Bronchial epithelial cell (primary cell): Measurements from ENCODE around the gene PCP4L1. TPM values are rescaled to one million over a fixed set of nuclear protein-coding genes. Genes with fewer than 3 reads are reported as not detected.

ENCODE experiments used
- DNase-seq: peaks from one replicate; pipeline ENCODE4 v3.0.0-alpha.2; 2010; ENCODE audit warnings: low read depth
- FAIRE-seq: peaks from 2 replicates; lab custom pipeline; 2011; peaks lifted over from hg19 to GRCh38; lab: Jason Lieb, UNC
- H3K27me3 ChIP-seq: 2 replicates; pipeline ENCODE4 v1.5.1; 2011; ENCODE audit warnings: low read length; ENCODE audit not compliant: control insufficient read depth, insufficient read depth
- H3K36me3 ChIP-seq: 2 replicates; pipeline ENCODE4 v1.5.1; 2011; ENCODE audit warnings: low read length; ENCODE audit not compliant: control insufficient read depth, insufficient read depth
- H3K4me3 ChIP-seq: 2 replicates; pipeline ENCODE4 v1.5.1; 2011; ENCODE audit warnings: mild to moderate bottlenecking, low read depth, low read length, control low read depth
- total RNA-seq: library from RNA; depleted of rRNA; stranded (reverse); fragments of >200 nt; gene quantifications from 2 replicates; pipeline ENCODE4 v1.2.1, GENCODE V29; 2014
- TF ChIP-seq, protein P1 (sequence below): IDR thresholded peaks from 2 replicates; pipeline ENCODE4 v1.5.1; 2011; ENCODE audit warnings: mild to moderate bottlenecking, moderate library complexity, low read length, control low read depth, inconsistent platforms; ENCODE audit not compliant: insufficient read depth, severe bottlenecking

The PCP4L1 gene
- total RNA-seq, 1 donor from 2014 or later, result 0.26 TPM

DNA sequence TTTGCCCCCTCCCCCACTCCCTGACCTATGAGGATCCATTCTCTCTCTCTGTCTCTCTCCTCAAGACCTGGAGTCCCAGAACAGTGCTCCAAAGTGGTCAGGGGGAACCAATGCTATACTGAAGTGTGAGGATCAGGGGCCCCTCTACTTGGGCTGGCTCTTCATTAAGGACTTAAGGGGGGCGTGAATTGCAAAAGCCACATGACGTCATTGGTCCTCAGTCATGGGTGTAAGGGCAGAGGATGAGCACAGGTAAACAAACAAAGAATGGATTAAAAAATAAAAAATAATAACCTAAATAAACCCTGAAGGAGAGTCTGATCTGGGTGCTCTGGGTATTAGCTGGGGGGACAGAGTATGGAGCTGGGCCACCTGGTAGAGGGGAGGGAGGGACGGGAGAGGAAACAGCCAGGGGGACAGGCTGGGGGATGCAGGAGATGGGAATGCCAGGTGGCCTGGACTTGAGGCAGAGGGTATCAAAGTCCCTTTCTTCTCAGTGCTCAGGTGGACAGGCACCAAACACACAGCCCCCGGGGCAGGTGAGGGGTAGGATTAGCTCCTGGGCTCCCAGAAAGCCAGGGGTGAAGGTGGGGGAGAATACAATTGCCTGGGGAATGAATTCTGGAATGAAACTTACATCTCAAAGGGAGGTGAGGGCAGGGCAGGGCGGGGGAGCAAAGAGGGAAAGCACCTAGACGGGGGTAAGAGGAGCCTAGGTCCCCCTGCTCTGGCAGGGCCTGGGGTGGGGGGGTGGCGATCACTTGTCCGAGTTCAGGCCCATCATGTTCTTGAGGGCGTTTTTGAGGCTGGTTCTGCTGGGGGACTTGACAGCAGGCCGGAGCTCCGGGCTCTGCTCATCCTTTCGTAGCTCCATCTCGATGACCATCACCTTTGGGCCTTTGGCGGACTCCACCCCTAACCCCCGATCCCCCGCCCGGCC lies 46.7 kb downstream of the PCP4L1 start:
- TF ChIP-seq, protein P1, sequence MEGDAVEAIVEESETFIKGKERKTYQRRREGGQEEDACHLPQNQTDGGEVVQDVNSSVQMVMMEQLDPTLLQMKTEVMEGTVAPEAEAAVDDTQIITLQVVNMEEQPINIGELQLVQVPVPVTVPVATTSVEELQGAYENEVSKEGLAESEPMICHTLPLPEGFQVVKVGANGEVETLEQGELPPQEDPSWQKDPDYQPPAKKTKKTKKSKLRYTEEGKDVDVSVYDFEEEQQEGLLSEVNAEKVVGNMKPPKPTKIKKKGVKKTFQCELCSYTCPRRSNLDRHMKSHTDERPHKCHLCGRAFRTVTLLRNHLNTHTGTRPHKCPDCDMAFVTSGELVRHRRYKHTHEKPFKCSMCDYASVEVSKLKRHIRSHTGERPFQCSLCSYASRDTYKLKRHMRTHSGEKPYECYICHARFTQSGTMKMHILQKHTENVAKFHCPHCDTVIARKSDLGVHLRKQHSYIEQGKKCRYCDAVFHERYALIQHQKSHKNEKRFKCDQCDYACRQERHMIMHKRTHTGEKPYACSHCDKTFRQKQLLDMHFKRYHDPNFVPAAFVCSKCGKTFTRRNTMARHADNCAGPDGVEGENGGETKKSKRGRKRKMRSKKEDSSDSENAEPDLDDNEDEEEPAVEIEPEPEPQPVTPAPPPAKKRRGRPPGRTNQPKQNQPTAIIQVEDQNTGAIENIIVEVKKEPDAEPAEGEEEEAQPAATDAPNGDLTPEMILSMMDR, result no peak
- Histone ChIP-seq H3K36me3 (no peaks in the 10 kb centered on the region), H3K4me3 (peak overlapping the region; percentile 76), H3K27me3 (no peaks in the 10 kb centered on the region)
- DNase-seq, result peak; percentile 12
- FAIRE-seq, result no peak

DNA sequence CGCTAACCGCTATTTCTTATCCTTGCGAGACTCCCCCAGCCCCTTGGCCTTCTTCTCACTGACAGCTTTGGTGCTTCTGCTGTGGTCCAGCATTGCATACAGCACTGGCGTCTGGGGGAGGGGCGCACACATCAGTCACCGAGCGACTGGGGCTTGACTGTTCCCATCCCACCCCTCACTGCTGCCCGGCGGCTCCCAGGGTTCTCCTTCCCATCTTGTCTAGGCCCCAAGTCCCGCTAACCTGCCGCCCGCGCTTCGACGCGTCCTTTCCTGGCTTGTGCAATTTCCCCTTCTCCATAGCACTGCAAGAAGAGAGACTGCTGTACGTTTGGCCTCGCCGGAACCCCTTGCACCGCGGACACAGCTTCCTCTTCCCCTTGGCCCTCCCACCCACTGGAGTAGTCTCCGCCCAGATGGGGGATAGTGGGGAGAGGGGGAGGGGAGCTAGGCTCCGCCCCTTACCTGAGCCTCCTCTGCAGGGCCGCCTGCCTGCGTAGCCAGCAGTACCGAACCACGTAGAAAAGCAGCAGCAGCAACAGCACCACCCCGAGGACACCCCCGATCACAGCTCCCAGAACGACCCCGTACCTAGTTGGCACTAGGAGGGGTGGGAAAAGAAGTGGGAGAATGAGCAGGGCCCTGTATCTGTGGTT lies 47.4 kb downstream of the PCP4L1 start:
- H3K4me3 ChIP-seq, result peak overlapping the region; percentile 76
- TF ChIP-seq, protein P1, result peak; percentile 60

DNA sequence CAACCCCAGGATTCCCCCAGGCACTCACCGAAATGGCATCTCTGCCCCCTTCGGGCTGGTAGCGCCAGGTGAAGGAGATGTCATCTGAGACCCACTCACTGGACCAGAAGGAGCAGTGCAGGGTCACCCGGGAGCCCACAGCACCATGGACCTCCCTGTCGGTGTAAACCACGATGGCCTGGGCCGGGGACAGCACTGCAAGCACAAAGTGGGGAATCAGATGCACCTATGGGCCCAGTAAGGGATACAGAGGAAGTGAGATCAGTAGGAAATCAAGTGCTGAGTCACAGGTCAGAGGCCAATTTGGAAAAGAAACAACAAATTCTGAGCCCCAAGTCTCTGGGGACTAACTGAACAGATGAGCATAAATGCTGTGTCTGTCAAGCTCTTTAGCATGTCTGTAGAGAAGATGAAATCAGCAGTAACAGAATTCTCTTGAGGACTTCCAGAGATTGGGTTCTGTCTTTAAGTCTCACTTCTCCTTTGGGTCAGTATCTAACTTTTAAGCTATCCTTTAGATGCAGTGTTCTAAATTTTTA lies 48.8 kb downstream of the PCP4L1 start:
- no peak overlapping the region for H3K4me3 ChIP-seq
- H3K27me3 ChIP-seq, result no peaks in the 10 kb centered on the region
- FAIRE-seq, result no peak
- peak; percentile 10 for DNase-seq
- TF ChIP-seq, protein P1, result no peak
- no peaks in the 10 kb centered on the region for H3K36me3 ChIP-seq

More for the DNA sequence above, 47.4 kb downstream of the PCP4L1 start:
- FAIRE-seq (no peak), DNase-seq (peak; percentile 82)
- H3K27me3 ChIP-seq, result no peaks in the 10 kb centered on the region
- no peaks in the 10 kb centered on the region for H3K36me3 ChIP-seq

DNA sequence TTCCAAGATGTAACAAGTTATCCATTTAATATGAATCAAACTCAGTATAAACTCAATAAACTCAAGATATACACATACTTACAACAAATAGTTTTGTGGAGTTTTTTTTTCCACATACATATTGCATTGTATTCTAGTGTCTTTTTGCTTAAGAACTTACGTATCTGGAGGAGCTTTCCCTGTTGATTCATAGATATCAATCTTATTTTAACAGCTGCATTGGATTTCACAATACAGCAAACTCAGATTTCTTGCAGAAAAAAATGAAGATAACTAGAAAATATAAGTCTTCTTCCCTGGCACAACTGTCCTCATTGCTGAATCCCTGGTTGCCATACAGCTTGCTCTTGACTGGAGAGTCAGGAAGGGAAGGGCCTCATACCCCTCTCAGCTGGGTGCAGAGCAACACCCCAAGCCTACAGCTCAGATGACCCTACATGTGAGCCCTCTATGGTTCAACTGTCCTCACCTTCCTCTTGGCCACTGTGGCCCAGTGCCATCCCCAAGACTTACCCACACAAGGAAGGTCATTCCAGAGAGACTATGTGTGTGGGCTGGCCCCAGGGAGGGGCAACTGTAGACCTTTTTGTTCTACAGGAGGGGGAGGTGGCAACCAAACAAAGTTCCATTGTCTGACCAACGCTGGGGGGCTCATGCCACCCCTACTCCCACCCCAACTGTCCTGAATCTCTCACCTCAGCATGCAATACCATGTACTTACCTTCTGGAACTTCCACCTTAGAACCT lies 49.5 kb downstream of the PCP4L1 start:
- FAIRE-seq, result no peak
- TF ChIP-seq, protein P1, result no peak
- Histone ChIP-seq H3K27me3 (no peaks in the 10 kb centered on the region), H3K4me3 (no peak overlapping the region), H3K36me3 (no peaks in the 10 kb centered on the region)
- DNase-seq, result no peak

DNA sequence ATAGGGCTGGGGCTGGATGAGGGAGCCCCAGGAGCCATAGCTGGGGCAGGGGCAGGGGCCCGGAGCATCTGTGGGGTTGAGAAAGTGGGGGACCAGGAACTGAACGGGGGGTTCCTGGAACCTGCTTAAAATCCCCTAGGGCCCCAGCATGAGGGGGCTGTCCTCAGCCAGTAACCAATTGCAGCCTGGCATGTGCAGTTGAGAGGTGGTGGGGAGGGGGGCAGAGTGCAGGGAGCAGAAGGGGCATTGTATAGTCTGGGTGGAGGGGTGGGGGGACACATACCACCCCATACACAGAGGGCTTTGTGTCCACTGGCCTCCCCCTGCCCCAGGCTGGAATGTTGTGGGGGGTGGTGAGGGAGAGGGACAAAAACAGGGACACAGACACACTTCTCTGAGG lies 51.3 kb downstream of the PCP4L1 start, which contains the start of gene MPZ:
TSS of gene MPZ (minus strand) at position 101 of the 400 bp plus-strand sequence. CDS start at position 38, 63 bp downstream.
- no peak for DNase-seq
- TF ChIP-seq, protein P1, result no peak
- H3K36me3 ChIP-seq, result no peaks in the 10 kb centered on the region
- FAIRE-seq, result no peak
- H3K27me3 ChIP-seq, result no peaks in the 10 kb centered on the region
- no peak within 1 kb of the TSS for H3K4me3 ChIP-seq
